Prostate gland (tissue), 2 donors: ENCODE data around the gene ZNF532. TPM values are rescaled to one million over a fixed set of nuclear protein-coding genes. Genes with fewer than 3 reads are reported as not detected.

Source experiments
- DNase-seq: peaks from one replicate; pipeline ENCODE4 v3.0.0-alpha.2; 2019; ENCODE audit warnings: low spot score
- H3K27ac ChIP-seq, 2 donors: fragments of 200-600 bp; sonication (generic); 2 replicates each; pipeline ENCODE4 v1.5.1; 2017 to 2019
- H3K27me3 ChIP-seq: fragments of 200-600 bp; sonication (generic); replicated peaks from 2 replicates; pipeline ENCODE4 v1.5.1; 2019; ENCODE audit not compliant: insufficient read depth
- H3K36me3 ChIP-seq, 2 donors: fragments of 200-600 bp; sonication (generic); 1 replicate in 1 of 2; 2 replicates in 1 of 2; pipeline versions ENCODE4 v1.5.1 to v1.8.1; 2017 to 2019
- H3K4me1 ChIP-seq: fragments of 200-600 bp; sonication (generic); replicated peaks from 2 replicates; pipeline ENCODE4 v1.5.1; 2019
- H3K4me3 ChIP-seq, 2 donors: fragments of 200-600 bp; sonication (generic); 2 replicates each; pipeline ENCODE4 v1.5.1; 2017 to 2019
- H3K9me3 ChIP-seq: fragments of 200-600 bp; sonication (generic); 2 replicates; pipeline ENCODE4 v1.5.1; 2017
- POLR2A ChIP-seq: fragments of 450-650 bp; IDR thresholded peaks from one replicate; pipeline ENCODE4 v1.6.1; 2016; ENCODE audit warnings: antibody characterized with exemption, mild to moderate bottlenecking
- POLR2AphosphoS5 ChIP-seq: sonication (generic); formaldehyde crosslinking; IDR thresholded peaks from one replicate; pipeline ENCODE4 v1.6.1; 2017; ENCODE audit warnings: antibody characterized with exemption
- WGBS: methylation state at CpG from one replicate; pipeline ENCODE4 v1.1.5; 2018; 5-methylcytosine and 5-hydroxymethylcytosine counted together
- intact Hi-C: fragments of 100-400 bp; cut with DNase I; formaldehyde crosslinking; loops from one replicate; pipeline ENCODE4 v1.14.2; 2022
- total RNA-seq, 2 donors: library from RNA; depleted of rRNA; stranded (reverse); fragments of >200 nt; gene quantifications; one replicate each; pipeline ENCODE4 v1.1.0, GENCODE V29; 2016
- TF ChIP-seq, protein P1 (sequence below), 4 experiments: fragments of 200-600 bp in 2 of 4; fragments of 450-650 bp in 2 of 4; sonication (generic) in 2 of 4; IDR thresholded peaks; 1 replicate in 3 of 4; 2 replicates in 1 of 4; pipeline ENCODE4 v1.5.1; 2016 to 2019; ENCODE audit warnings: antibody characterized with exemption in 4 of 4, mild to moderate bottlenecking in 2 of 4, moderate library complexity in 2 of 4

The ZNF532 gene
- total RNA-seq, 2 donors from 2014 or later = 231 to 299 TPM

DNA sequence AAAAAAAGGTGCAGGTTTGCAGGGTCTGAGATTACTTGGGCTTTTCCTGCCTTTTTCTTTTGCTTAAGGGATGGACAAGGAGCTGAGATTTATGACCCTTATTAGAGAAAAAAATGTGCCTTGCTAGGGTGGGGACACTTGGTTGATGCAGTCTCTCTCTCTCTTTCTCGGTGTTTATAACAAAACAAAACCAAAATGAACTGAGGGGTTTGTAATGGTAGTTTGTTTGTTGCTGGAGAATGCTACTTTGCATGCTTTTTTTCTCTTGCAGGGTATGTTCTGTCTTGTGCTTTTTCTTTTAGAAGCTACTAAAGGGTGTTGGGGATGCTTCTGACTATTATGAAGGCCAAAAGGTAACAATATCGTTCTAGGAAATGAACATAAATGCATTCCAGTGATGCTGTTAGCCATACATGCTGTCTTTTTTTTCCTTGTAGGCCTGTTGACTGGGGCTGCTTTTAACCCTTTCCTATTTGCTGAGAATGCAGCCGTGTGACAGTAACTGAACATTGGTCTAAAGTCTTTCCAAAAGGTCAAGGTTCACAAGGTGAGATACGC is 435 bp downstream of the ZNF532 start:
- no peaks in the 10 kb centered on the region for H3K36me3 ChIP-seq
- TF ChIP-seq, protein P1, sequence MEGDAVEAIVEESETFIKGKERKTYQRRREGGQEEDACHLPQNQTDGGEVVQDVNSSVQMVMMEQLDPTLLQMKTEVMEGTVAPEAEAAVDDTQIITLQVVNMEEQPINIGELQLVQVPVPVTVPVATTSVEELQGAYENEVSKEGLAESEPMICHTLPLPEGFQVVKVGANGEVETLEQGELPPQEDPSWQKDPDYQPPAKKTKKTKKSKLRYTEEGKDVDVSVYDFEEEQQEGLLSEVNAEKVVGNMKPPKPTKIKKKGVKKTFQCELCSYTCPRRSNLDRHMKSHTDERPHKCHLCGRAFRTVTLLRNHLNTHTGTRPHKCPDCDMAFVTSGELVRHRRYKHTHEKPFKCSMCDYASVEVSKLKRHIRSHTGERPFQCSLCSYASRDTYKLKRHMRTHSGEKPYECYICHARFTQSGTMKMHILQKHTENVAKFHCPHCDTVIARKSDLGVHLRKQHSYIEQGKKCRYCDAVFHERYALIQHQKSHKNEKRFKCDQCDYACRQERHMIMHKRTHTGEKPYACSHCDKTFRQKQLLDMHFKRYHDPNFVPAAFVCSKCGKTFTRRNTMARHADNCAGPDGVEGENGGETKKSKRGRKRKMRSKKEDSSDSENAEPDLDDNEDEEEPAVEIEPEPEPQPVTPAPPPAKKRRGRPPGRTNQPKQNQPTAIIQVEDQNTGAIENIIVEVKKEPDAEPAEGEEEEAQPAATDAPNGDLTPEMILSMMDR (IDR thresholded peaks at IDR 0.05) = no peak
- TF ChIP-seq POLR2A (no peak), POLR2AphosphoS5 (no peak)
- intact Hi-C loops = loop anchor here (2.0 to 5.0 kb wide), 2 partner anchors 112 to 190 kb away; no protein-coding TSS in a partner anchor
- H3K4me1 ChIP-seq = peaks cover 12% of the 10 kb centered on the region
- H3K4me3 ChIP-seq = peak overlapping the region; percentile 31 to 55
- peak overlapping the region; percentile 98 to 100 for H3K27ac ChIP-seq
- no peaks in the 10 kb centered on the region for H3K9me3 ChIP-seq
- no peak for DNase-seq
- H3K27me3 ChIP-seq = no peaks in the 10 kb centered on the region
- 36% methylated on average over 4 of the region's 4 CpGs for WGBS

DNA sequence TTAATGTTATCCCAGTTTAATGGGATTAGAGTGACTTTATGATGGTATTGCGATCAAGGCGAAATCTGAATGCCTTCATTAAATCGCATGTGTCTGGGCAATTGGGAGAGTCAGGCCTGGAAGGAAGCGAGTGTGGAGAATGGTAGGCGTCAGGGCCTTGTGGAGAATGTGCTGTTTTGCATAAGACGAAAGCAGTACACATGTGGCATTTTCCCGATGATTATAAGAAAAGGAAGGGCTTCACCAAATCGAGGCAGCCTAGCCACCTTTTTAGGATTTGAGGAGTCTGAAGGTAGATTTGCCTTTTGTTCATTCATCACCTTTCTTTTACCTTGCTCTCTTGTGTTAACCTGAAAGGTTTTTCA is 1.0 kb downstream of the ZNF532 start:
- peaks cover 12% of the 10 kb centered on the region for H3K4me1 ChIP-seq
- peak overlapping the region in 1 of 2 donors; percentile 55 for H3K4me3 ChIP-seq

DNA sequence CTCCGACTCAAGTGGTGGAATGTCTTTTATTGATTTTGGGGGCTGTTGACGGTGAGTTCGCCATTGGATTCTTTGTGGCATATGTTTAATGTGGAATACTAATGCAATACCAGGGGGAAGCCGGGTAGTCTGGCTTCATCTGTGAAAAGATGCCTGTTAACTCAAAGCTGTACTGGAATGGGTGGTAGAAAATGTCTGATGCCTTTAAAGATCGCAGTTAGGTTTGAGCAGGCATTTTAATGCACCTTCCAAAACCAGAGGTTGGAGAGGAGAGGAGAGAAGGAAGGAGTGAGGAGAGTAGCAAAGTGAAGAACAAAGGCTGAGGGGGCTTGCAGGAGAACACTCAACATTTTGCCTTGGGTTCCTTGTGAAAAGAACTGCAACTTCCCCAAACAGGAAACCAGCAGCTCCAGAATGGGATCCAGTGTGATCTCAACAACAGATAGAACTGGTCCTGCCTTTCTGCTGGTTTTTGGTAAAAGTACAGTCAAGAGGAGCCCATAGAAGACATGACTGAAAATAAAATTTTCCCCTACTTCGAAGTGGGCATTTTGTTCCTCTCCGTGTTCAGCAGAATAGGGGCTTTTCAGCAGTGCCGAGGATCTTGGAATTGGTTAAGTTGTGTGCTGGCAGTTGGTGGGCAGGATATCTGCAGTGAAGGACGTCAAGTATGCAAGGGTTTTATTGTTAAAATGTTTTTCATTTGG is 1.5 kb downstream of the ZNF532 start:
- Histone ChIP-seq H3K27ac (peak overlapping the region; percentile 98 to 100), H3K36me3 (no peaks in the 10 kb centered on the region), H3K9me3 (no peaks in the 10 kb centered on the region), H3K4me3 (peak overlapping the region in 1 of 2 donors; percentile 55), H3K27me3 (no peaks in the 10 kb centered on the region), H3K4me1 (peaks cover 16% of the 10 kb centered on the region)
- WGBS = 26% methylated on average over 9 of the region's 9 CpGs
- no peak for TF ChIP-seq POLR2AphosphoS5
- TF ChIP-seq, protein P1 (IDR thresholded peaks at IDR 0.05) = no peak
- TF ChIP-seq POLR2A = no peak
- DNase-seq = no peak
- intact Hi-C loops = loop anchor here (5.0 kb wide), 1 partner anchor 111 kb away; no protein-coding TSS in a partner anchor

More for the DNA sequence above, 1.0 kb downstream of the ZNF532 start:
- Histone ChIP-seq H3K36me3 (no peaks in the 10 kb centered on the region), H3K9me3 (no peaks in the 10 kb centered on the region), H3K27ac (peak overlapping the region; percentile 98 to 100), H3K27me3 (no peaks in the 10 kb centered on the region)
- intact Hi-C loops = loop anchor here (2.0 to 5.0 kb wide), 2 partner anchors 112 to 189 kb away; no protein-coding TSS in a partner anchor
- TF ChIP-seq POLR2AphosphoS5 = no peak
- TF ChIP-seq POLR2A = no peak
- TF ChIP-seq, protein P1 (IDR thresholded peaks at IDR 0.05) = no peak
- 58% methylated on average over 8 of the region's 8 CpGs for WGBS
- no peak for DNase-seq

DNA sequence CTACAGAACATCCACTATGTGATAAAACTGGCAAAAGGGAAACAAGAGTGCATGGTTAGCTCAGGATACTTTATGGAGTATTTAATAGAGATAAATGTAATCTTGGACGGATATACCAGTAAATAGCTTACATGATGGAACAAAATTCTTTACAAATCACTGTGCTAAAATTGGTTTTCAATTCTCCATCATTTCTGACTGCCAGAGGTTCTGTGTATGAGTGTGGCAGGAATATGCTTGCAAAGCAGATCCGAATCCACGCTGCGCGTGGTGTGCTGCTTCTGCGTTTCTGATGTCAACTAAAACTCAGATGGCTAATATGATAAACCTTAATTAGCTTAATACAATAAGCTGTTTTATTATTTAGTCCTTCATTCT is 2.1 kb downstream of the ZNF532 start:
- peak overlapping the region; percentile 98 to 100 for H3K27ac ChIP-seq
- no peaks in the 10 kb centered on the region for H3K9me3 ChIP-seq
- WGBS = 30% methylated on average over 6 of the region's 6 CpGs
- H3K27me3 ChIP-seq = no peaks in the 10 kb centered on the region
- no peaks in the 10 kb centered on the region for H3K36me3 ChIP-seq
- intact Hi-C loops = loop anchor here (5.0 kb wide), 1 partner anchor 111 kb away; no protein-coding TSS in a partner anchor
- no peak for DNase-seq
- peaks cover 22% of the 10 kb centered on the region for H3K4me1 ChIP-seq
- no peak for TF ChIP-seq POLR2A
- TF ChIP-seq, protein P1 (IDR thresholded peaks at IDR 0.05) = no peak
- no peak for TF ChIP-seq POLR2AphosphoS5
- H3K4me3 ChIP-seq = peak overlapping the region in 1 of 2 donors; percentile 55
